ENCODE results near the gene SERTM2.

SERTM2 gene

GRCh38 chrX:111561851-111562250 lies 50.4 kb downstream of the SERTM2 start:
- no peak for DNase-seq

GRCh38 chrX:111567542-111568255 lies 56.3 kb downstream of the SERTM2 start:
- no peak for DNase-seq

- DNase-seq: no peak
Measured at GRCh38 chrX:111568354-111568753, 56.9 kb downstream of the SERTM2 start.

- DNase-seq: no peak
Measured at GRCh38 chrX:111568817-111569216, 57.4 kb downstream of the SERTM2 start.

All from NCI-H1436 (cell line).